Stimulated activated naive CD4-positive, alpha-beta T cell treated with Interleukin-2 at 50 U/mL for 16 hours (primary cell): ENCODE data around the gene LGR5.
"Not testable (repeated sequence)": the region's sequence is repeated elsewhere in the genome, so short reads cannot be mapped to it uniquely, and the experiment has no call there.

Experiments used
- DNase-seq: peaks from one replicate; lab custom pipeline; 2025; lab: John Stamatoyannopoulos, UW

Gene LGR5

DNA sequence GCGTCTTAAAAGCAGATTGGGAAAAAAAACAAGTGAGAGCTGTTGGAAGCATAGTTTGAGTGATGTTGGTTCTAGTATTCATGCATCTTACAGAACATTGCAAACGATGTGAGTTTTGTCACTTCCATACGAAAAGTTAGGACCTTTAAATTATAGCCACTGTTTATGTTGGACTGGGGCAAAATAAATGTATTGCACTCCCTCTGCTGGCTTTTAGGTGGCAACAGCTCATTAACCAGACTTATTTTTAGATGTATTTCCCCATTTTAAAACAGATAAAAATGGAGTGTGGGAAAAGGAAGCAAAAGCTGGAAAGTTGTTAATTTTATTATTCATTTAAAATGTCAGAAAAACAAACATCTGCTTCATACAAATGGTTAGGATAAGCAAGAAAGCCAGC is 111.9 kb downstream of the LGR5 start:
- DNase-seq = no peak

DNA sequence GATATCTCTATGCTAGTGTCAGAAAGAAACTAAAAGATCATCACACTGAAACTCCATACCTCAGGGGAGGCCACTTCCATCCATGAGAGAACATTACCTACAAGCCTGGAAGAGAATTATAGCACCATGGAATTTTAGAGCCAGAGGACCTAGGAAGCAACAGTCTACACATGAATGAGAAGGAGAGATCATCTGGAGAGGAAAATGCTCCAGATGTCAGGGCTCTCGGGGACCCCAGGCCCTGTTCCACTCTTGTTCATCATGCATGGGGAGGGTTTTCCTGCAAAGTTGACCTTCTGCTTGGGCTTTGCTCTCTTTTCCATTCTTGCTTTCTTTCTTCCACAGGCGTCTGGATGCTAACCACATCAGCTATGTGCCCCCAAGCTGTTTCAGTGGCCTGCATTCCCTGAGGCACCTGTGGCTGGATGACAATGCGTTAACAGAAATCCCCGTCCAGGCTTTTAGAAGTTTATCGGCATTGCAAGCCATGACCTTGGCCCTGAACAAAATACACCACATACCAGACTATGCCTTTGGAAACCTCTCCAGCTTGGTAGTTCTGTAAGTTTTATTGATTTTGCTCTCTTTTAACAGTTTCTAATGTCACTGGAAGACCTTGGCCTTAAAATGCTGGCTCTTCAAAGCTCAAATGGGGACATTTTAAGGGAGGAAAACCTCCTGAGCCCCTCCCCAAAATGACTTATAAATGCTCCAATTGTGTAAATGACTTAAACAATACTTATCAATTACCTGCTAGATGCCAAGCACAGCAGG is 113.3 kb downstream of the LGR5 start:
- no peak for DNase-seq

DNA sequence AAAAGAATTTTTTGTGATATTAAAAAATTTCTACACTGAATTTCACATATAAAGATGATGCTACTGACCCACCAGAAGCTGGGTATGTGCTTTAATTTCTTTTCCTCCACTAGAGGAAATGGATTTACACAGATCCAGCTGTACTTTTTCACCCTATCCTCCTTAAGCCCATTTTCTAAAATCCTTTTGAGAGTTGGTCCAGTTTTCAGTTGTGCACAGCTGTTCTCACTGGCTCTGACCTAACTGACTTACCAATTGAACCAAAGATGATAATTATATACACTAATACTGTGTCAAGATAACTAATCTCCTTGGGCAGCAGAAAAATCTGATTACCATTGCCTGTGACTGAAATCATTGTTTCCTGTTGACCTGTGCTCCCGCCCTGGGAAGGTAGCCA is 115.6 kb downstream of the LGR5 start:
- no peak for DNase-seq

DNA sequence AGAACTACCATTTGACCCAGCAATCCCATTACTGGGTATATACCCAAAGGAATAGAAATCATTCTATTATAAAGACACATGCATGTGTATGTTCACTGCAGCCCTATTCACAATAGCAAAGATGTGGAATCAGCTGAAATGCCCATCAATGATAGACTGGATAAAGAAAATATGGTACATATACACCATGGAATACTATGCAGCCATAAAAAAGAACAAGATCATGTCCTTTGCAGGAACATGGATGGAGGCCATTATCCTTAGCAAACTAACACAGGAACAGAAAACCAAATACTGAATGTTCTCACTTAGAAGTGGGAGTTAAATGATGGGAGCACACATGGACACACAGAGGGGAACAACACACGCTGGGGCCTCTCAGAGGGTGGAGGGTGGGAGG is 116.2 kb downstream of the LGR5 start:
- not testable (repeated sequence) for DNase-seq

DNA sequence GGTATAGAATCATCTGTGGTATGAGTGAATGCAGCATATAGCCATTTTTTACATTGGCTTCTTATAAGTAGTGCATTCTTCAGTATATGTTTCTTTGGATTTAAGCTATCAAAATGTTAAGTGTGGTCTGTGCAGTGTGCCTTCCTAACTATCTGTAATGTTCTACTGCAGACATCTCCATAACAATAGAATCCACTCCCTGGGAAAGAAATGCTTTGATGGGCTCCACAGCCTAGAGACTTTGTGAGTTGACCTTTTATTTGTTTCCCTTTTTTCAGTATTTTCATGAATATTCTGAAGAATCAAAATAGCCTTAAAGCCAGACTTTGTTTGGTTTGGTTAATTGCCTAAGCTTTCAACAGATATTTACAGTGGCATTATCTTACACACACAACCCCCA is 116.8 kb downstream of the LGR5 start:
- no peak for DNase-seq

DNA sequence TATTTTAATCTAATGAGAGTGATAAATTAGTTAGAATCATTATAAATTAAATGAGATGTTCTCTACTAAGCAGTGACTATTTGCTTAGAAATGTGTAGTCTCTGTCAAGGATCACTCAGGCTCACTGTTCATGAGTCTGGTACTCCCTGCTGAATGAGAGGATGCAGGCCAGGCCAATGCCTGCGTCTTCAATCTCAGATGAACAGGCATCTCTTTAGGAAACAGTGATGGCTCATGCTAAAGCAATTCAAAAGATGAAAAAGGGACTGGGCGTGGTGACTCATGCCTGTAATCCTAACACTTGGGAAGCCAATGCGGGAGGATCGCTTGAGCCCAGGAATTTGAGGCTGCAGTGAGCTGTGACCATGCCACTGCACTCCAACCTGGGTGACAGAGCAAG is 117.3 kb downstream of the LGR5 start:
- no peak for DNase-seq

DNA sequence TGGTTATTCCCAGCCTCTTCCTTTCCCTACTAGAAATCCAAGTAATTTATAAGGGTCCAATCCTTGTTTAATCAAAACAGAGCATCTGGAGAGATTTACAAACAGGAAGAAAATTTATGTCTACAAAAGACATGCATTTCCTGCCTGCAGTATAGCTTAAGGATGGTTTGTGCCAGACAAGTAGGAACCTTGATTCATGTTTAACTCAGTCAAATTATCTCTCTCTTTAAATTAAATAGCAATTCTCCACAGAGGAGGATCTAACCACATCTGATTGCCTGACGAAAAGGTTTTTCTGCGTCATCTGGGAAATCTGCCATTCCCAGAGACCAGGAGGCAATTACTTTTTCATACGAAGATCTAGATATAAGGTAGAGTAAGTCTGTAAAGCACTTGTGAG is 118.8 kb downstream of the LGR5 start:
- DNase-seq = no peak

DNA sequence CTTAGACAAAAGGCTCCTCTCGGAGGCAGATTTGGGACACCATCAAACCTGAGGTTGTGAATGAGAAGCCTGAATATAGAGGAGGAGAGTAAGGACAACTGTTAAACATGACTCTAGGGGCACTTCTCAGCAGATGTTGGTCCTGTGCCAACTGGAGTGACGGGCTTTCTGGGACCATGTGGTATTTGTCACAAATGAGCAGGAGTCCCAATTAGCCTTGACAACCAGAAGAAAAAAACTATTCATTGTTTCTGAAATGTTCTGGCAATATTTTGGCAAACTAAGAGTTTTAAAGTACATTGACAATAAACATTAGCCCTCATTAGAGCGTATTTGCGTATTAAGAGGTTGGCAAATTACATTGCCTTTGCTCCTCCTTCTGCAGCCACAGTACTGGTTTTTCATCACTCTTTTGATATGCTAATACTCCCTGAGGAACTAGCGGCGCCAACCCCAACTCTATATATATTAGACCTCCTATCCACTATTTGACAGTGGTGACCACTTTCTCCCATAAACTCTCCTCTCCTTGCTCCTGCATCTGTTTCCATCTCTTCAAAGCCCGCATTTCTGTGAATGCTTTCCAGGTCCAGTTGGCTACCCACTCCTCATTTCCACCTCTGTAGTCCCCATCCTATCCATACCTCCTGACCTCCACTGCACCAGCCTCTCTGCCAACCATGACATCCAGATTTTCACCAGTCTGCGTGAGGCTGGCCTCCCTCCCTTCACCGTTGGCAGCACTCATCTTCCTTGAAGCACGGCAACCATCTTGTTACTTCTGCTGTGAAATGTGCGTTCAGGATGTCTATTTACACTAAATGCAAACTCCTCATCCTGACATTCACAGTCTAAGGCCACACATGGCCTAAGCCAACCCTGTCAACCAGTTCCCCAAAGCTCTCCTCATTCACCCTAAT is 123.3 kb downstream of the LGR5 start:
- no peak for DNase-seq

DNA sequence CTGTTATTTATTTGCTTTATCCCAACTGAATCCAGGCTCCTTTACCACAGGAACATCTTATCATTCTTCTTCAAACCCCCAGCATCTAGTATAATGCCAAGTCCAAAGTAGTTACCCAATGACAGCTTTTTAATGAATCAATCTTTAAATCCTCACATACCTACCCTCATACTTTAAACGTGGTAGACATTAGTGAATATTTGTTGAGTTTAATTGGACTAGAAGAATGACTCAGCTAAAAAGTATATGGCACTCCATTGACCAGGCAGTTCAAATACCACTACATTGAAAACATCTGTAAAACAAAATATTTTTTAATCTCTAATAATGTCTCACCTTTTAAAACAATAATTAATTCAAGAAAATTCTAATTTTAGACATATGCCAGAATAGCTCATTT is 125.9 kb downstream of the LGR5 start:
- no peak for DNase-seq

DNA sequence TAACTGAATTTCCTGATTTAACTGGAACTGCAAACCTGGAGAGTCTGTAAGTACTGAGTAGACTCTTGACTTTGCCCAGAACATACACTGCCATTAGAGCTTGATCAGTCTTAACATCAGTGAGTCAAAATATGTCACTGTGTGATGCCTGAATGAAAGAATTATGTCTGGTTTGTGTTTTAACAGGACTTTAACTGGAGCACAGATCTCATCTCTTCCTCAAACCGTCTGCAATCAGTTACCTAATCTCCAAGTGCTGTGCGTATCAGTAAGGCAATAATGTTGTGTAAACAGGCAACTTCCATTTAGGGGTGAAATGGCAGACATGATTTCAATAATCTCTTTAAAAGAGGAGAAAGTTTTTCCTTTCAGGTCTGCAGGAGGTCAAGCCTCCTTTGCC is 127.1 kb downstream of the LGR5 start:
- no peak for DNase-seq

DNA sequence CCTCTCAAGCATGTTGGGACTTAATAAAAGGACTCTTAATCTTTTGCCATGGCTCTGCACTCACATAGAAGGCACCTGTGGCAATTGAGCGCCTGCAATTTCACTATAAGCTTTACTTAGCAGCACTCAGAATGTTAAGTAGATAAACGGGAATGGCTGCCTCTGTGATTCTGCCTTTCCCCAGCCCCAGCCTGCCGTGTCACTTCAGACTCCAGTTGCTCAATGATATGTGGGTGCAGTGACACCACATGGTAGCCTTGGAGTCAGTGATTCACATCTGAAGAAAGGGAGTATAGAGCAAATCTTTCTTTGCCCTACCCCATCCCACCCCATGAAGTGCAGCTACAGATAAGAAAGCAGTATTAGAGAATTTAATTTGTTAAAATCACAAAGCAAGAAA is 127.9 kb downstream of the LGR5 start:
- DNase-seq = no peak

DNA sequence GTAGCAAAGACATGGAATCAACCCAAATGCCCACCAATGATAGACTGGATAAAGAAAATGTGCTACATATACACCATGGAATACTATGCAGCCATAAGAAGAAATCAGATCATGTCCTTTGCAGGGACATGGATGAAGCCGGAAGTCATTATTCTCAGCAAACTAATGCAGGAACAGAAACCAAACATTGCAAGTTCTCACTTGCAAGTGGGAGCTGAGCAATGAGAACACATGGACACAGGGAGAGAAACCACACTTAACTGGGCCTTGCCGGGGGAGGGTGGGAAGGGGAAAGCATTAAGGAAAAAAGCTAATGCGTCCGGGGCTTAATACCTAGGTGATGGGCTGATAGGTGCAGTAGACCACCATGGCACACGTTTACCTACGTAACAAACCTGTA is 130.3 kb downstream of the LGR5 start:
- DNase-seq = not testable (repeated sequence)

DNA sequence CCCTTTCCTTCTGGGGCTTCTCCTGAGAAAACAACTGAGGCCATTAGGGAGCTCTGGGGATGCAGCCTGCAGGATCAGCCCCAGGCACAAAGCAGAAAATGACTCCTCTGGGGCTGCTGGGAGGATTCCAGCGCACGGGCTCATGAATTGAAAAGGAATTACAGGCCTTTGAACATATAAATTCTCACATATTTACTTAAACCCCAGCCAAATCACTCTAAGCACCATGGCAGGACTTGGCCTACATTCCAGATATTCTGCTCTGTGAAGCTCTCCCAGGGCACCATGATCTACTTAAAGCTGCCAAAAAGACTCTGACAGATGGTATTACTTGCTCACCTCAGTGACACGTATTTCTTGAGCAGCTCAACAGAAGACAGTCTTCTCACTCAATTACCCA is 136.9 kb downstream of the LGR5 start:
- DNase-seq = no peak

DNA sequence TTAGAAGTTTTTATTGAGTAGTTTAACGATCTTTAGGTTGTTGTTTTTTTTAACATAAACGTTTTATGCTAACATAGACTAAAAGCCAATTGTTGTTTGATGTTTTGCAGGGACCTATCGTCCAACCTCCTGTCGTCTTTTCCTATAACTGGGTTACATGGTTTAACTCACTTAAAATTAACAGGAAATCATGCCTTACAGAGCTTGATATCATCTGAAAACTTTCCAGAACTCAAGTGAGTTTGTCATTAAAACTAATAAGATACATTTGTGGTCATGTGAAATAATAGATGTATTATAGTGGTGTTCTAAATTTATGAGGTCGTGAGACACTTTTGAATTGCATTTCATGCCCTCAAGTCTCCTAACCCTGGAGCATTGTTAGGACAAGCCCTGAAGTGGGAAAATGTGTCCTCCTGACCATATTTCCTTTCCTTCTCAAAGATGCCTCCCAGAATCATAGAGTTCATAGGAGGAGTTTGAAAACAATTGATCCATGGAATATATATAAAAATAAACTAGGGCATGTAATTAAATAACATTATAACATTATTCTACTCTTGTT is 139.2 kb downstream of the LGR5 start:
- DNase-seq = no peak

DNA sequence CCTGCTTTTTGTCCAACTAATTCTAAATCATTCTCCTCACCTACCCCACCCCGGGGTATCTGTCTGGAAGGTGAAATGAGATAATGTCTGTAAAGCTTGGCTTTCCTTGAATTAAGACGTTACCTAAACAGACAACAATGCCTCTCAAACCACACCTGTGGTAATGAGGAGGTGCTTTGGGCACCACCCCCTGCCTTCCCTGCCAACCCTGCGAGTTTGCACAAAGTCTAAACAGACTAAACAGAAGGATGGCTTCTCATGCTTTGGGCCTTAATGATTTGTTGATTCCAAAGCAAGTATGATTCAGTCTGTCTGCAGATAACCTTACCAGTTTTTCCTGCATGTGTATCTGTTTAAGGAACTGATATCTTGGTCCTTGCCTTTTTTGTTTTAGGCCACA is 141.6 kb downstream of the LGR5 start:
- no peak for DNase-seq

DNA sequence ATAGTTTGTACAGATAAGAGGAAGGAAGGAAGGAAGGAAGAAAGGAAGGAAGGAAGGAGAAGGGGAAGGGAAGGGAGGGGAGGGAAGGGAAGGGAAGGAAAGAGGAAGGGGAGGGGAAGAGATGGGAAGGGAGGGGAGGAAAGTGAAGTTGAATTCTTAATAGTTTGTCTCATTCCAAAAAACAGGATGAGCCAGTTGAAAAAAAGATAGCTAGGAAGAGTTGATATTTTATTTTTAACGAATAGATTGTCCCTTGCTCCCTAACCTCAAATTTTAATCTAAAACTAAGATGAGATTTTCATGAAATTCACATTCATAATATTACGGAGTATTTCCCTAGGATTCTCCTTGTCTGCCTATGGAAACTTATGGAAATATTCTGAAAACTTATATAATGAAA is 143.3 kb downstream of the LGR5 start:
- no peak for DNase-seq

DNA sequence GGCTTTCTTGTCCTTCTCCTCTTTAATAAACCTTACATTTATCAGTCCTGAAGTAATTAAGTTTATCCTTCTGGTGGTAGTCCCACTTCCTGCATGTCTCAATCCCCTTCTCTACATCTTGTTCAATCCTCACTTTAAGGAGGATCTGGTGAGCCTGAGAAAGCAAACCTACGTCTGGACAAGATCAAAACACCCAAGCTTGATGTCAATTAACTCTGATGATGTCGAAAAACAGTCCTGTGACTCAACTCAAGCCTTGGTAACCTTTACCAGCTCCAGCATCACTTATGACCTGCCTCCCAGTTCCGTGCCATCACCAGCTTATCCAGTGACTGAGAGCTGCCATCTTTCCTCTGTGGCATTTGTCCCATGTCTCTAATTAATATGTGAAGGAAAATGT is 144.8 kb downstream of the LGR5 start:
- no peak for DNase-seq

DNA sequence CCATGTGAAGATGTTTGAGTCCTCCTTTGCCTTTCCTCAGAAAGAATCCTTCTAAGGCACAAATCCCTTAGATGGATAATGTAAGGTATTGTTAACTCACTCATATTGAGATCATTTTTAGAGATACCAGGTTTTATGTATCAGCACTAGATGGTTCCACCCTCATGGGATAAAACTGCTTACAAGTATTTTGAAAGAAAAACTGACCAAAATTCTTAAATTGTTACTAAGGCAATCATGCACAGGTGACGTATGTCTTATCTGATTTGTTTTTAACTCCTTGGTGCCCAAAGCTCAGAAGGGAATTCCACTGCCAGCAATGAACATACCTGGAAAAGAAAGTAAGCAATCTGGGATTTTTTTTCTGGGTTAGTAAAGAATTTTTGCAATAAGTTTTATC is 145.6 kb downstream of the LGR5 start:
- DNase-seq = no peak

DNA sequence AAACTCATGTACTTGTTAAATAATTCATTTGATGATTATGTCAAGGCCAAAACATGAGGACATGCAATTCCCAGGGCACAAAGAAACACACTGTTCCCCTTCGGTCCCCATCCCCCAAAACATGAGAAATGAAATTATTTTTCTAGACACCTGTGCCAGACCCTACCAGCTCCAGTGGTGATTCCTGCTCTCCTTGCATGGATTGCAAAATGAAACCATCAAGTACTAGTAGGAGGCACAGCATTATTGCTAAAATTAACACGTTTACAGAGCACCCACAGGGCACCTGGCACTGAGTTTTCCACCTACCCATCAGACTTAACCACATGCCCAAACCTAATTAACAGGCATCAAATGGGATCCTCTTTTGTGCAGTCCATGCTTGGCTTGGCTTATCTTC is 147.4 kb downstream of the LGR5 start:
- no peak for DNase-seq

DNA sequence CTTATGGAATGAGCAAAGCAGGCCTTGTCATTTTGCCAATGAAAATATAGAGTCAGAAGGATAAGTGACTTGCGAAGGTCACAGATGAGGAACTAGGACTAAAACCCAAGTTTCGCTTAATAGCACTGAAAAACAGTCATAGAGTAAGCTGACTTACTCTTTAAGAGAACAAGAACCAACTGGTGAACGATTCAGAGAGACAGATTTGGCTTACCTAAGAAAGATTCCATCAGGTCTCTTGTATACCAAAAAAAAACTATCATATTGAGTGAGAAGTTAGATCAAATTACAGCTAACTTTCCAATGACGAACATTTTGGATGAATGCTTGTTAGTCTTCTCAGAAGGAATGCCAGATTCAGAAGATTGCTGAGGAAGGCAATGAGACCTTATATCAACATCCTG is 149.9 kb downstream of the LGR5 start:
- DNase-seq = no peak

DNA sequence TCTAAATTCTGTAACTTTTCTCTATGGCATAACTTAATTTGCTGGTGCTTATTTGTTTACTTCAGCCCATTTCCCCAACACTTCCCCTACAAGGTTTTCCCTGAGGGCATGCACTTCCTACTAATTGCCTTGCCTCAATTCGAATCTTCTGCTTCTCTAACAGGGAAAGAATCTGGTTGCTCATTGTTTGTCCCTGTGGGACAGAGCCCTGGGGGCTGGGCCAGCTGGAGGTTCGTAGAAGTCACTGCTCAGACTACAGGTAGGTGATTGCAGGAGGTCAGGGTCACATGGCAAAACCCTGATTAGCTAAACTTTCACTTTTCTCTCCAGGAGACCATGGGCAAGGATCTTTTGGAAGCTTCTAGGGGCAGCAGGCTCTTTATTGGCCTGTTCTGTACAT is 152.0 kb downstream of the LGR5 start:
- no peak for DNase-seq

DNA sequence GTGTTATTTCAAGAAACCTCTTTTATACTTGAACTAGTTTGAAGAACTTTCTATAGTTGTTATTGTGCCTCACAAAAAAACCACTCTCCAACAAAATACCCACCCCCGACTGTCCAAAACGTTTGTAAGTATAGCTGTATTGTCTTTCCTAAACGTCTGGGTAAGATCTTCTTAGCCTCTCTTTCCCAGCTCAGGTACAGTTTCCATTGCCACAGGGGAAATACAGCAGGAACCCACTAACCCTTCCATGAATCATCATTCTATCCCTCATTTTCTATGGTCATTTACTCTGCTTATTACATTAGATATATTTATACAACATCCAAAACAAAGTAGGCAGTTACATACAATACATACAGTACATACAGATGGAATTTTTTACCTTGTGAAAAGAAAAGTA is 153.2 kb downstream of the LGR5 start:
- DNase-seq = no peak
